SK-N-SH treated with all-trans-retinoic acid at 6 μM for 48 hours (cell line): ENCODE measurements around the gene NCS1.

Experiments used
- ATAC-seq: fragments of 200-7000 bp; cut with Tn5 transposase; 3 replicates; pipeline ENCODE4 v1.9.1; 2020; ENCODE audit warnings: mild to moderate bottlenecking, moderate library complexity
- ARNTL ChIP-seq: fragments of 450-650 bp; formaldehyde crosslinking; IDR thresholded peaks from 2 replicates; pipeline ENCODE4 v1.5.0; 2020; ENCODE audit warnings: low read depth, mild to moderate bottlenecking, moderate library complexity, borderline replicate concordance
- BACH2 ChIP-seq: fragments of 250-450 bp; sonication (Bioruptor Pico); IDR thresholded peaks from 2 replicates; pipeline ENCODE4 v1.9.0; 2021; ENCODE audit warnings: mild to moderate bottlenecking, borderline replicate concordance
- CSDC2 ChIP-seq: fragments of 250-450 bp; sonication (Bioruptor Pico); IDR thresholded peaks from 2 replicates; pipeline ENCODE4 v1.5.0; 2020; ENCODE audit warnings: mild to moderate bottlenecking, moderate library complexity
- ISL1 ChIP-seq: fragments of 250-450 bp; sonication (Bioruptor Pico); IDR thresholded peaks from 2 replicates; pipeline ENCODE4 v2.1.2; 2022; ENCODE audit warnings: mild to moderate bottlenecking, moderate library complexity
- PPARA ChIP-seq: fragments of 250-450 bp; sonication (Bioruptor Pico); IDR thresholded peaks from 2 replicates; pipeline ENCODE4 v1.5.0; 2020; ENCODE audit warnings: mild to moderate bottlenecking, borderline replicate concordance
- RARB ChIP-seq: fragments of 250-450 bp; sonication (Bioruptor Pico); IDR thresholded peaks from 2 replicates; pipeline ENCODE4 v1.8.0; 2021; ENCODE audit warnings: mild to moderate bottlenecking, moderate library complexity
- SNAI2 ChIP-seq: fragments of 250-450 bp; sonication (Bioruptor Pico); IDR thresholded peaks from 2 replicates; pipeline ENCODE4 v1.5.0; 2020; ENCODE audit warnings: mild to moderate bottlenecking, moderate library complexity
- TCF4 ChIP-seq: fragments of 250-450 bp; sonication (Bioruptor Pico); IDR thresholded peaks from 2 replicates; pipeline ENCODE4 v1.8.0; 2021; ENCODE audit warnings: mild to moderate bottlenecking, moderate library complexity, borderline replicate concordance
- ZFP3 ChIP-seq: fragments of 250-450 bp; sonication (Bioruptor Pico); IDR thresholded peaks from 2 replicates; pipeline ENCODE4 v1.5.0; 2020; ENCODE audit warnings: mild to moderate bottlenecking, moderate library complexity
- ZNF565 ChIP-seq: fragments of 450-650 bp; formaldehyde crosslinking; conservative IDR thresholded peaks from 2 replicates; pipeline ENCODE4 v1.5.0; 2020; ENCODE audit warnings: low read depth, mild to moderate bottlenecking, moderate library complexity
- ZNF8 ChIP-seq: fragments of 450-650 bp; formaldehyde crosslinking; IDR thresholded peaks from 2 replicates; pipeline ENCODE4 v1.5.0; 2020; ENCODE audit warnings: mild to moderate bottlenecking, moderate library complexity
- TF ChIP-seq, protein P1 (sequence below): fragments of 250-450 bp; sonication (Bioruptor Pico); IDR thresholded peaks from 2 replicates; pipeline ENCODE4 v1.8.0; 2020; ENCODE audit warnings: mild to moderate bottlenecking, moderate library complexity, borderline replicate concordance
- TF ChIP-seq, protein P2 (sequence below): fragments of 250-450 bp; sonication (Bioruptor Pico); IDR thresholded peaks from 2 replicates; pipeline ENCODE4 v1.5.1; 2020; ENCODE audit warnings: low read depth, mild to moderate bottlenecking, moderate library complexity
- TF ChIP-seq, protein P3 (sequence below): fragments of 250-450 bp; sonication (Bioruptor Pico); IDR thresholded peaks from 2 replicates; pipeline ENCODE4 v1.8.0; 2021; ENCODE audit warnings: low read depth, mild to moderate bottlenecking, moderate library complexity, borderline replicate concordance
- TF ChIP-seq, protein P4 (sequence below): fragments of 250-450 bp; sonication (Bioruptor Pico); IDR thresholded peaks from 2 replicates; pipeline ENCODE4 v1.5.1; 2021; ENCODE audit warnings: mild to moderate bottlenecking, moderate library complexity
- TF ChIP-seq, protein P5 (sequence below): fragments of 250-450 bp; sonication (Bioruptor Pico); IDR thresholded peaks from 2 replicates; pipeline ENCODE4 v1.5.0; 2020; ENCODE audit warnings: mild to moderate bottlenecking, moderate library complexity

NCS1 gene

DNA sequence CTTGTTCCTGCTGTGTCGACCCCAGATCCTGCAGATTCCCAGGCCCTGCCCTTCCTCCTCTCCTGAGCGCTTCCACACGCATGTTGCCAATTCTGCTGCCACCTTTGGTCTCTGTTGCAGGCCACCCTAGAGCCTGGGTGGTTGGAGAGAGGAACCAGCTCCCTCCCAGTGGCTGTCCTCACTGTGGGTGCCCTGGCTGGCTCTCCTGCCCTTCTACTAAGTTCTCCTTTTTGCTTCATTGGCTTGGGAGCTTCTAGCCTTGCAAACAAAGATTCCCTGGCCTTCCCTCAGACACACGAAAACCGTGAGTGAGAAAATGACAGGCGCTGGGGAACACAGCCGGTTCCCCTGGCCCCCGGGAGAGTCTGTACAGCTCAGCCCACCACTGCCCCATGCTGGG lies 14.2 kb upstream of the NCS1 start:
- ATAC-seq = no peak
- TF ChIP-seq SNAI2 (CRISPR knock-in tag) = no peak
- no peak for TF ChIP-seq ZNF8
- no peak for TF ChIP-seq ZFP3 (CRISPR knock-in tag)
- no peak for TF ChIP-seq TCF4
- TF ChIP-seq, protein P1, sequence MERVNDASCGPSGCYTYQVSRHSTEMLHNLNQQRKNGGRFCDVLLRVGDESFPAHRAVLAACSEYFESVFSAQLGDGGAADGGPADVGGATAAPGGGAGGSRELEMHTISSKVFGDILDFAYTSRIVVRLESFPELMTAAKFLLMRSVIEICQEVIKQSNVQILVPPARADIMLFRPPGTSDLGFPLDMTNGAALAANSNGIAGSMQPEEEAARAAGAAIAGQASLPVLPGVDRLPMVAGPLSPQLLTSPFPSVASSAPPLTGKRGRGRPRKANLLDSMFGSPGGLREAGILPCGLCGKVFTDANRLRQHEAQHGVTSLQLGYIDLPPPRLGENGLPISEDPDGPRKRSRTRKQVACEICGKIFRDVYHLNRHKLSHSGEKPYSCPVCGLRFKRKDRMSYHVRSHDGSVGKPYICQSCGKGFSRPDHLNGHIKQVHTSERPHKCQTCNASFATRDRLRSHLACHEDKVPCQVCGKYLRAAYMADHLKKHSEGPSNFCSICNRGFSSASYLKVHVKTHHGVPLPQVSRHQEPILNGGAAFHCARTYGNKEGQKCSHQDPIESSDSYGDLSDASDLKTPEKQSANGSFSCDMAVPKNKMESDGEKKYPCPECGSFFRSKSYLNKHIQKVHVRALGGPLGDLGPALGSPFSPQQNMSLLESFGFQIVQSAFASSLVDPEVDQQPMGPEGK (CRISPR knock-in tag) = no peak
- TF ChIP-seq ISL1 (CRISPR knock-in tag) = no peak
- TF ChIP-seq, protein P2, sequence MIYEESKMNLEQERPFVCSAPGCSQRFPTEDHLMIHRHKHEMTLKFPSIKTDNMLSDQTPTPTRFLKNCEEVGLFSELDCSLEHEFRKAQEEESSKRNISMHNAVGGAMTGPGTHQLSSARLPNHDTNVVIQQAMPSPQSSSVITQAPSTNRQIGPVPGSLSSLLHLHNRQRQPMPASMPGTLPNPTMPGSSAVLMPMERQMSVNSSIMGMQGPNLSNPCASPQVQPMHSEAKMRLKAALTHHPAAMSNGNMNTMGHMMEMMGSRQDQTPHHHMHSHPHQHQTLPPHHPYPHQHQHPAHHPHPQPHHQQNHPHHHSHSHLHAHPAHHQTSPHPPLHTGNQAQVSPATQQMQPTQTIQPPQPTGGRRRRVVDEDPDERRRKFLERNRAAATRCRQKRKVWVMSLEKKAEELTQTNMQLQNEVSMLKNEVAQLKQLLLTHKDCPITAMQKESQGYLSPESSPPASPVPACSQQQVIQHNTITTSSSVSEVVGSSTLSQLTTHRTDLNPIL (CRISPR knock-in tag) = no peak
- TF ChIP-seq ARNTL = no peak
- no peak for TF ChIP-seq PPARA (CRISPR knock-in tag)

DNA sequence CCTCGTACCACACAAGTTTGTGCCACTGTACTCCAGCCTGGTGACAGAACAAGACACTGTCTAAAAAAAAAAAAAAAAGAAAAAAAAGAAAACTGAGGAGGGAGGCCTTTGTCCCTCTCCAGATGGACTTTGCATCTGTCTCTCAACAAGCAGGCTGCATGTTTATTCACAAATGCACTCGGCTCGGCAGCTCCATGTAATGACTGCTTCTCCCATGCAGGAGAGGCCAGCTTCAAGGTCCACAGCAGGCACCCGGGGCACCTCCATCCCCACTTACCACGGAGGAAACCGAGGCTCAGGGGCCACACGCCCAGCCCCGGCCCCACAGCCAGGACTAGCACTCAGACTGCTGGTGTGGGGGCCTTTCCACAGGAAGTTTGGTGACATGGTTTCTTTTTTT lies 13.1 kb upstream of the NCS1 start:
- ATAC-seq = no peak
- TF ChIP-seq SNAI2 (CRISPR knock-in tag) = no peak
- TF ChIP-seq, protein P3, sequence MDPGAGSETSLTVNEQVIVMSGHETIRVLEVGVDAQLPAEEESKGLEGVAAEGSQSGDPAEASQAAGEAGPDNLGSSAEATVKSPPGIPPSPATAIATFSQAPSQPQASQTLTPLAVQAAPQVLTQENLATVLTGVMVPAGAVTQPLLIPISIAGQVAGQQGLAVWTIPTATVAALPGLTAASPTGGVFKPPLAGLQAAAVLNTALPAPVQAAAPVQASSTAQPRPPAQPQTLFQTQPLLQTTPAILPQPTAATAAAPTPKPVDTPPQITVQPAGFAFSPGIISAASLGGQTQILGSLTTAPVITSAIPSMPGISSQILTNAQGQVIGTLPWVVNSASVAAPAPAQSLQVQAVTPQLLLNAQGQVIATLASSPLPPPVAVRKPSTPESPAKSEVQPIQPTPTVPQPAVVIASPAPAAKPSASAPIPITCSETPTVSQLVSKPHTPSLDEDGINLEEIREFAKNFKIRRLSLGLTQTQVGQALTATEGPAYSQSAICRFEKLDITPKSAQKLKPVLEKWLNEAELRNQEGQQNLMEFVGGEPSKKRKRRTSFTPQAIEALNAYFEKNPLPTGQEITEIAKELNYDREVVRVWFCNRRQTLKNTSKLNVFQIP (CRISPR knock-in tag) = no peak
- TF ChIP-seq, protein P4, sequence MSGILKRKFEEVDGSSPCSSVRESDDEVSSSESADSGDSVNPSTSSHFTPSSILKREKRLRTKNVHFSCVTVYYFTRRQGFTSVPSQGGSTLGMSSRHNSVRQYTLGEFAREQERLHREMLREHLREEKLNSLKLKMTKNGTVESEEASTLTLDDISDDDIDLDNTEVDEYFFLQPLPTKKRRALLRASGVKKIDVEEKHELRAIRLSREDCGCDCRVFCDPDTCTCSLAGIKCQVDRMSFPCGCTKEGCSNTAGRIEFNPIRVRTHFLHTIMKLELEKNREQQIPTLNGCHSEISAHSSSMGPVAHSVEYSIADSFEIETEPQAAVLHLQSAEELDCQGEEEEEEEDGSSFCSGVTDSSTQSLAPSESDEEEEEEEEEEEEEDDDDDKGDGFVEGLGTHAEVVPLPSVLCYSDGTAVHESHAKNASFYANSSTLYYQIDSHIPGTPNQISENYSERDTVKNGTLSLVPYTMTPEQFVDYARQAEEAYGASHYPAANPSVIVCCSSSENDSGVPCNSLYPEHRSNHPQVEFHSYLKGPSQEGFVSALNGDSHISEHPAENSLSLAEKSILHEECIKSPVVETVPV (CRISPR knock-in tag) = no peak
- TF ChIP-seq, all 23 proteins: peak for 0

DNA sequence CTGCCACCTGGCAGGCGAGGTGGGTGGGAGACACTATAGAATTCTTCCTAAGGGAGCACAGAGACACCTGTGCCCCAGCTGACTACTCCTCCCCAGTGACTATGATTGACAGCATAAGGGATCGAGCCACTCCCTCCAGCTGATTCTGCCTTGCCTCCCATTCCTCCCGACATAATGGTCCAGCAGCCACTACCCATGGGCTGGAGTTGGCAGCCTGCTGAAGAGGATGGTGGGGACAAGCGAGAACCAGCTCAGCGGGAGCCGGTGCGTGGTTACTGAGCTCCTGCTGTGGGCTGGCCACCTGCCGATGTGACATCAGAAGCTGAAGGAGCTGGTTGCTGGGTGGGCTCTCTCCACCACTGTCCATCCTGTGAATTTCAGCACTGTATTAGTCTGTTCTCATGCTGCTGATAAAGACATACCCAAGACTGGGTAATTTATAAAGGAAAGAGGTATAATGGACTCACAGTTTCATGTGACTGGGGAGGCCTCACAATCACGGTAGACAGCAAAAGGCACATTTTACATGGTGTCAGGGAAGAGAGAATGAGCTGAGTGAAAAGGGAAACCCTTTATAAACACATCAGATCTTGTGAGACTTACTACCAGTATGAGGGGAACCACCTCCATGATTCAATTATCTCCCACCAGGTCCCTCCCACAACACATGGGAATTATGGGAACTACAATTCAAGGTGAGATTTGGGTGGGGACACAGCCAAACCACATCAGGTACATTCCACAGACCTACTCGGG lies 12.1 kb upstream of the NCS1 start:
- ATAC-seq = no peak
- TF ChIP-seq, protein P4 (CRISPR knock-in tag) = no peak
- TF ChIP-seq ZNF8 (no peak), ZNF565 (CRISPR knock-in tag) (no peak), RARB (CRISPR knock-in tag) (no peak), ZFP3 (CRISPR knock-in tag) (no peak), PPARA (CRISPR knock-in tag) (no peak), ISL1 (CRISPR knock-in tag) (no peak)
- TF ChIP-seq, protein P2 (CRISPR knock-in tag) = no peak

DNA sequence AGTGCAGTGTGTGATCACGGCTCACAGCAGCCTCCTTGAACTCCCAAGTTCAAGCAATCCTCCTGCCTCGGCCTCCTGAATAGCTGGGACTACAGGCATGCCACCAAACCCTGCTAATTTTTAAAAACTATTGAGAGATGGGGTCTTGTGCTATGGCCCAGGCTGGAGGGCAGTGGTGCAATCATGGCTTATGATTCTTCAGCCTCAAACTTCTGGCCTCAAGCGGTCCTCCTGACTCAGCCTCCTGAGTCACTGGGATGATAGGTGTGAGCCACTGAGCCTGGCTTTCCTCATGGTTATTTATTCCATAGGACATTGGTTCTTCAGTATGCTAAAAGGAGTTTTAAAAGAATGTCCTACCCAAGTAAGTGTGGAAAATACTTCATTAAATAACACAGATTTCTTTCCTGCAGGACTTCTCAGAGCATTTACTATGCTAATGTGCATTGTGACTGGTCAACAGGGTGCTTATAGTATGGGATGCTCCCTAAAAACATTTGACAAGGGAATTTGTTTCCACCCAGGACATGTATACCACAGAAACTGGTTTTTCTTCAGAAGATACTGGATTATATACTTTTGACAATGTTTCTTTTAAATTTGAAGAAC lies 11.2 kb upstream of the NCS1 start:
- no peak for ATAC-seq
- no peak for TF ChIP-seq RARB (CRISPR knock-in tag)
- no peak for TF ChIP-seq ARNTL
- TF ChIP-seq, protein P5, sequence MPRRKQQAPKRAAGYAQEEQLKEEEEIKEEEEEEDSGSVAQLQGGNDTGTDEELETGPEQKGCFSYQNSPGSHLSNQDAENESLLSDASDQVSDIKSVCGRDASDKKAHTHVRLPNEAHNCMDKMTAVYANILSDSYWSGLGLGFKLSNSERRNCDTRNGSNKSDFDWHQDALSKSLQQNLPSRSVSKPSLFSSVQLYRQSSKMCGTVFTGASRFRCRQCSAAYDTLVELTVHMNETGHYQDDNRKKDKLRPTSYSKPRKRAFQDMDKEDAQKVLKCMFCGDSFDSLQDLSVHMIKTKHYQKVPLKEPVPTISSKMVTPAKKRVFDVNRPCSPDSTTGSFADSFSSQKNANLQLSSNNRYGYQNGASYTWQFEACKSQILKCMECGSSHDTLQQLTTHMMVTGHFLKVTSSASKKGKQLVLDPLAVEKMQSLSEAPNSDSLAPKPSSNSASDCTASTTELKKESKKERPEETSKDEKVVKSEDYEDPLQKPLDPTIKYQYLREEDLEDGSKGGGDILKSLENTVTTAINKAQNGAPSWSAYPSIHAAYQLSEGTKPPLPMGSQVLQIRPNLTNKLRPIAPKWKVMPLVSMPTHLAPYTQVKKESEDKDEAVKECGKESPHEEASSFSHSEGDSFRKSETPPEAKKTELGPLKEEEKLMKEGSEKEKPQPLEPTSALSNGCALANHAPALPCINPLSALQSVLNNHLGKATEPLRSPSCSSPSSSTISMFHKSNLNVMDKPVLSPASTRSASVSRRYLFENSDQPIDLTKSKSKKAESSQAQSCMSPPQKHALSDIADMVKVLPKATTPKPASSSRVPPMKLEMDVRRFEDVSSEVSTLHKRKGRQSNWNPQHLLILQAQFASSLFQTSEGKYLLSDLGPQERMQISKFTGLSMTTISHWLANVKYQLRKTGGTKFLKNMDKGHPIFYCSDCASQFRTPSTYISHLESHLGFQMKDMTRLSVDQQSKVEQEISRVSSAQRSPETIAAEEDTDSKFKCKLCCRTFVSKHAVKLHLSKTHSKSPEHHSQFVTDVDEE (CRISPR knock-in tag) = no peak
- TF ChIP-seq ZNF565 (CRISPR knock-in tag) = no peak
- TF ChIP-seq, protein P1 (CRISPR knock-in tag) = no peak
- TF ChIP-seq CSDC2 (CRISPR knock-in tag) = no peak
- TF ChIP-seq BACH2 (CRISPR knock-in tag) = no peak
- no peak for TF ChIP-seq PPARA (CRISPR knock-in tag)
